ENCODE measurements around the gene NACC2. TPM values are rescaled to one million over a fixed set of nuclear protein-coding genes. Genes with fewer than 3 reads are reported as not detected.

The NACC2 gene
- total and polyA plus RNA-seq, 4 donors: 4.8 to 17.8 (median 8.8) TPM

- Histone ChIP-seq H3K9me3 (ENCODE audit: control insufficient read depth in 4 of 4, low read length in 3 of 4) (no peaks in the 10 kb centered on the region), H3K27ac (ENCODE audit: low read depth in 1 of 2, low read length in 2 of 2) (peak overlapping the region in 1 of 2 donors; percentile 12), H3K27me3 (ENCODE audit: control insufficient read depth in 4 of 4, insufficient read depth in 4 of 4, low read length in 3 of 4) (no peaks in the 10 kb centered on the region), H3K9ac (ENCODE audit: low read depth in 1 of 2, low read length in 2 of 2) (no peak overlapping the region), H3K4me1 (ENCODE audit: control insufficient read depth in 4 of 4, insufficient read depth in 4 of 4, low read length in 3 of 4) (peaks cover 12 to 29% (median 20%) of the 10 kb centered on the region in 4 donors), H3K4me3 (ENCODE audit: low read depth in 1 of 3, low read length in 3 of 3) (no peak overlapping the region), H3K36me3 (ENCODE audit: control insufficient read depth in 4 of 4, insufficient read depth in 3 of 4, low read depth in 1 of 4, low read length in 3 of 4) (peaks cover 0 to 10% (median 0%) of the 10 kb centered on the region in 4 donors)
- TF ChIP-seq HNF4G (IDR thresholded peaks at IDR 0.05) (no peak), EGR1 (IDR thresholded peaks at IDR 0.05; ENCODE audit: low read depth in 2 of 2) (no peak), CTCF (IDR thresholded peaks at IDR 0.05; ENCODE audit: low read depth, low read length, missing input control) (no peak), HNF4A (conservative IDR thresholded peaks at IDR 0.05) (no peak), ZBTB33 (IDR thresholded peaks at IDR 0.05) (no peak), JUND (IDR thresholded peaks at IDR 0.05) (no peak), RXRA (IDR thresholded peaks at IDR 0.05) (no peak), FOXA2 (IDR thresholded peaks at IDR 0.05) (no peak), MAX (IDR thresholded peaks at IDR 0.05) (no peak), NR2F2 (IDR thresholded peaks at IDR 0.05) (no peak), FOXA1 (IDR thresholded peaks at IDR 0.05) (no peak), SP1 (IDR thresholded peaks at IDR 0.05) (no peak), RAD21 (IDR thresholded peaks at IDR 0.05) (no peak), TAF1 (conservative IDR thresholded peaks at IDR 0.05) (no peak), REST (IDR thresholded peaks at IDR 0.05) (no peak), ATF3 (IDR thresholded peaks at IDR 0.05) (no peak), YY1 (IDR thresholded peaks at IDR 0.05) (no peak), GABPA (IDR thresholded peaks at IDR 0.05 in 1 of 2, conservative IDR thresholded peaks at IDR 0.05 in 1 of 2) (no peak)
- WGBS: 95% methylated on average over 21 of the region's 21 CpGs
- DNase-seq (ENCODE audit: low spot score): no peak
These were observed 81.5 kb downstream of the NACC2 start for GRCh38 chr9:136013524-136014034.

Measured in liver (tissue), 9 donors.